Uterus (tissue), 2 donors: ENCODE results near the gene GSE1.

Source experiments
- CTCF ChIP-seq, 4 experiments: fragments of 200-600 bp in 2 of 4; fragments of 450-650 bp in 2 of 4; sonication (generic) in 2 of 4; IDR thresholded peaks; one replicate each; pipeline ENCODE4 v1.5.1; 2016 to 2019; ENCODE audit warnings: antibody characterized with exemption in 4 of 4, mild to moderate bottlenecking in 2 of 4, moderate library complexity in 1 of 4
- POLR2A ChIP-seq, 2 donors: fragments of 450-650 bp; IDR thresholded peaks; one replicate each; pipeline ENCODE4 v1.6.1; 2016; ENCODE audit warnings: antibody characterized with exemption in 2 of 2, mild to moderate bottlenecking in 1 of 2, moderate library complexity in 1 of 2

- TF ChIP-seq POLR2A (IDR thresholded peaks at IDR 0.05) (no peak), CTCF (IDR thresholded peaks at IDR 0.05) (no peak)
Observed at GRCh38 chr16:85577899-85578598, 35.1 kb upstream of the GSE1 start.
